Mesendoderm (in vitro differentiated cells): ENCODE measurements around the gene ILKAP.

Experiments used
- DNase-seq: peaks from one replicate; pipeline ENCODE4 v3.0.0; 2013
- H2AK5ac ChIP-seq: 2 replicates; pipeline ENCODE4 v1.6.1; 2013; ENCODE audit warnings: low read length, inconsistent platforms
- H2BK120ac ChIP-seq: 2 replicates; pipeline ENCODE4 v1.6.1; 2013; ENCODE audit warnings: low read depth, mild to moderate bottlenecking, low read length, moderate library complexity, mixed read lengths
- H2BK15ac ChIP-seq: replicated peaks from 2 replicates; pipeline ENCODE4 v1.6.1; 2013; ENCODE audit warnings: low read depth, mild to moderate bottlenecking, moderate library complexity
- H2BK5ac ChIP-seq: 2 replicates; pipeline ENCODE4 v1.6.1; 2013; ENCODE audit warnings: low read length, inconsistent platforms
- H3K18ac ChIP-seq: 2 replicates; pipeline ENCODE4 v1.6.1; 2013; ENCODE audit warnings: mild to moderate bottlenecking, low read length, mixed read lengths
- H3K23ac ChIP-seq: one replicate; pipeline ENCODE4 v1.6.1; 2013; ENCODE audit warnings: low read length
- H3K27ac ChIP-seq: 2 replicates; pipeline ENCODE4 v1.5.1; 2013; ENCODE audit warnings: low read depth, mild to moderate bottlenecking, inconsistent platforms, low read length, moderate library complexity
- H3K27me3 ChIP-seq: 2 replicates; pipeline ENCODE4 v1.6.1; 2013; ENCODE audit warnings: low read length, control low read depth, mild to moderate bottlenecking, inconsistent platforms; ENCODE audit not compliant: insufficient read depth, poor library complexity
- H3K36me3 ChIP-seq: 2 replicates; pipeline ENCODE4 v1.6.1; 2013; ENCODE audit warnings: low read length, inconsistent platforms; ENCODE audit not compliant: control insufficient read depth, insufficient read depth
- H3K4ac ChIP-seq: one replicate; pipeline ENCODE4 v1.6.1; 2013; ENCODE audit warnings: low read depth, mild to moderate bottlenecking, low read length, moderate library complexity
- H3K4me1 ChIP-seq: 2 replicates; pipeline ENCODE4 v1.6.1; 2013; ENCODE audit warnings: low read depth, low read length, inconsistent platforms; ENCODE audit not compliant: control insufficient read depth
- H3K4me2 ChIP-seq: 2 replicates; pipeline ENCODE4 v1.6.1; 2013; ENCODE audit warnings: low read length
- H3K4me3 ChIP-seq: 2 replicates; pipeline ENCODE4 v1.5.1; 2013; ENCODE audit warnings: mild to moderate bottlenecking, low read length
- H3K56ac ChIP-seq: one replicate; pipeline ENCODE4 v1.6.1; 2013; ENCODE audit warnings: low read length
- H3K79me1 ChIP-seq: 2 replicates; pipeline ENCODE4 v1.6.1; 2013; ENCODE audit warnings: low read length, inconsistent platforms
- H3K79me2 ChIP-seq: 2 replicates; pipeline ENCODE4 v1.6.1; 2013; ENCODE audit warnings: mild to moderate bottlenecking, low read length; ENCODE audit not compliant: control insufficient read depth, insufficient read depth
- H3K9ac ChIP-seq: 2 replicates; pipeline ENCODE4 v1.6.1; 2013; ENCODE audit warnings: low read length, inconsistent platforms
- H4K5ac ChIP-seq: one replicate; pipeline ENCODE4 v1.6.1; 2013; ENCODE audit warnings: low read length
- H4K8ac ChIP-seq: one replicate; pipeline ENCODE4 v1.6.1; 2013; ENCODE audit warnings: low read depth, mild to moderate bottlenecking, control low read depth, low read length, moderate library complexity
- WGBS: extraction: QIAGEN DNeasy Blood & Tissue Kit; methylation state at CpG from one replicate; pipeline ENCODE4 v1.1.7; 2013; ENCODE audit warnings: low lambda C conversion rate, missing lambda C conversion rate; ENCODE audit not compliant: insufficient coverage; ENCODE audit errors: extremely low coverage; 5-methylcytosine and 5-hydroxymethylcytosine counted together

The ILKAP gene

GRCh38 chr2:238128061-238128440 is 75.4 kb downstream of the ILKAP start:
- no peak overlapping the region for H4K8ac ChIP-seq
- no peak overlapping the region for H3K4me2 ChIP-seq
- no peak overlapping the region for H3K23ac ChIP-seq
- H3K4ac ChIP-seq: no peak overlapping the region
- H2BK15ac ChIP-seq: no peak overlapping the region
- no peak overlapping the region for H2BK5ac ChIP-seq
- no peak overlapping the region for H2BK120ac ChIP-seq
- H3K56ac ChIP-seq: peak overlapping the region; percentile 15
- WGBS: no CpG with 5 or more reads among the region's 22 CpGs
- no peak overlapping the region for H3K27ac ChIP-seq
- no peak overlapping the region for H3K18ac ChIP-seq
- DNase-seq: no peak
- H3K27me3 ChIP-seq: no peaks in the 10 kb centered on the region
- peaks cover 4% of the 10 kb centered on the region for H3K4me1 ChIP-seq
- no peaks in the 10 kb centered on the region for H3K79me2 ChIP-seq
- no peak overlapping the region for H2AK5ac ChIP-seq
- H3K36me3 ChIP-seq: no peaks in the 10 kb centered on the region
- H3K9ac ChIP-seq: no peak overlapping the region
- no peak overlapping the region for H3K4me3 ChIP-seq
- no peak overlapping the region for H4K5ac ChIP-seq
- H3K79me1 ChIP-seq: no peaks in the 10 kb centered on the region

- Histone ChIP-seq H3K4ac (no peak overlapping the region), H3K36me3 (no peaks in the 10 kb centered on the region), H3K18ac (no peak overlapping the region), H4K8ac (no peak overlapping the region), H3K27me3 (no peaks in the 10 kb centered on the region), H3K4me3 (no peak overlapping the region), H3K4me1 (peaks cover 4% of the 10 kb centered on the region), H2BK120ac (no peak overlapping the region), H3K27ac (no peak overlapping the region), H3K56ac (peak overlapping the region; percentile 79), H3K79me2 (no peaks in the 10 kb centered on the region), H4K5ac (no peak overlapping the region), H3K23ac (no peak overlapping the region), H2BK15ac (no peak overlapping the region), H3K9ac (peak overlapping the region; percentile 16), H2BK5ac (no peak overlapping the region), H2AK5ac (no peak overlapping the region), H3K79me1 (no peaks in the 10 kb centered on the region), H3K4me2 (no peak overlapping the region)
- WGBS: no CpG with 5 or more reads among the region's 36 CpGs
- peak; percentile 57 for DNase-seq
These were observed 76.1 kb downstream of the ILKAP start for GRCh38 chr2:238127165-238128060.

GRCh38 chr2:238126775-238127164 is 76.7 kb downstream of the ILKAP start:
- Histone ChIP-seq H2BK120ac (no peak overlapping the region), H3K18ac (no peak overlapping the region), H3K27ac (no peak overlapping the region), H3K4me1 (peaks cover 4% of the 10 kb centered on the region), H2AK5ac (no peak overlapping the region), H3K36me3 (no peaks in the 10 kb centered on the region), H3K4me2 (no peak overlapping the region), H3K4me3 (no peak overlapping the region), H3K56ac (peak overlapping the region; percentile 79), H3K9ac (peak overlapping the region; percentile 16), H3K79me2 (no peaks in the 10 kb centered on the region), H4K8ac (no peak overlapping the region), H4K5ac (no peak overlapping the region), H3K23ac (no peak overlapping the region), H3K4ac (no peak overlapping the region), H2BK15ac (no peak overlapping the region), H2BK5ac (no peak overlapping the region), H3K27me3 (no peaks in the 10 kb centered on the region), H3K79me1 (no peaks in the 10 kb centered on the region)
- WGBS: no CpG with 5 or more reads among the region's 2 CpGs
- no peak for DNase-seq

GRCh38 chr2:238126338-238126737 is 77.2 kb downstream of the ILKAP start:
- Histone ChIP-seq H3K79me1 (no peaks in the 10 kb centered on the region), H3K4me3 (no peak overlapping the region), H3K27ac (no peak overlapping the region), H2BK5ac (no peak overlapping the region), H3K56ac (no peak overlapping the region), H2AK5ac (no peak overlapping the region), H3K4ac (no peak overlapping the region), H2BK15ac (no peak overlapping the region), H3K4me1 (peaks cover 4% of the 10 kb centered on the region), H2BK120ac (no peak overlapping the region), H4K5ac (no peak overlapping the region), H3K36me3 (no peaks in the 10 kb centered on the region), H4K8ac (no peak overlapping the region), H3K9ac (no peak overlapping the region), H3K79me2 (no peaks in the 10 kb centered on the region), H3K23ac (no peak overlapping the region), H3K27me3 (no peaks in the 10 kb centered on the region), H3K18ac (no peak overlapping the region), H3K4me2 (no peak overlapping the region)
- no peak for DNase-seq
- WGBS: no CpG with 5 or more reads among the region's 2 CpGs

- Histone ChIP-seq H3K4me2 (no peak overlapping the region), H3K4me3 (no peak overlapping the region), H2BK120ac (no peak overlapping the region), H3K23ac (no peak overlapping the region), H4K8ac (no peak overlapping the region), H3K27ac (no peak overlapping the region), H3K27me3 (no peaks in the 10 kb centered on the region), H3K56ac (no peak overlapping the region), H2BK5ac (no peak overlapping the region), H2BK15ac (no peak overlapping the region), H2AK5ac (no peak overlapping the region), H3K18ac (no peak overlapping the region), H4K5ac (no peak overlapping the region), H3K36me3 (no peaks in the 10 kb centered on the region), H3K79me1 (no peaks in the 10 kb centered on the region), H3K4me1 (peaks cover 4% of the 10 kb centered on the region), H3K9ac (no peak overlapping the region), H3K79me2 (no peaks in the 10 kb centered on the region), H3K4ac (no peak overlapping the region)
- DNase-seq: no peak
- no CpG with 5 or more reads among the region's 20 CpGs for WGBS
These were observed 78.2 kb downstream of the ILKAP start for GRCh38 chr2:238125127-238125885.
